Measurements from ENCODE around the gene IMPDH2.

The IMPDH2 gene

GRCh38 chr3:49021213-49021812 lies 7.9 kb downstream of the IMPDH2 start:
- Histone ChIP-seq H3K36me3 (ENCODE audit: control insufficient read depth, insufficient read depth, low read length) (peaks cover 39% of the 10 kb centered on the region), H3K4me3 (ENCODE audit: low read depth, low read length) (peak overlapping the region; percentile 97), H3K9ac (ENCODE audit: low read length) (peak overlapping the region; percentile 93), H3K27ac (ENCODE audit: low read depth, low read length) (peak overlapping the region; percentile 96), H3K4me1 (ENCODE audit: control insufficient read depth, insufficient read depth, low read length) (peaks cover 17% of the 10 kb centered on the region), H3K9me3 (ENCODE audit: control insufficient read depth, insufficient read depth, low read depth, low read length) (no peaks in the 10 kb centered on the region), H3K27me3 (ENCODE audit: control insufficient read depth, insufficient read depth, low read length) (no peaks in the 10 kb centered on the region)

GRCh38 chr3:49020330-49021212 lies 8.6 kb downstream of the IMPDH2 start:
- H3K9ac ChIP-seq (ENCODE audit: low read length): peak overlapping the region; percentile 92
- peak overlapping the region; percentile 82; the same call in 1 of the 2 replicates for H3K27ac ChIP-seq (ENCODE audit: low read depth, low read length)
- H3K9me3 ChIP-seq (ENCODE audit: control insufficient read depth, insufficient read depth, low read depth, low read length): no peaks in the 10 kb centered on the region
- H3K27me3 ChIP-seq (ENCODE audit: control insufficient read depth, insufficient read depth, low read length): no peaks in the 10 kb centered on the region
- peaks cover 39% of the 10 kb centered on the region for H3K36me3 ChIP-seq (ENCODE audit: control insufficient read depth, insufficient read depth, low read length)
- H3K4me1 ChIP-seq (ENCODE audit: control insufficient read depth, insufficient read depth, low read length): peaks cover 17% of the 10 kb centered on the region
- H3K4me3 ChIP-seq (ENCODE audit: low read depth, low read length): peak overlapping the region; percentile 97

DNA sequence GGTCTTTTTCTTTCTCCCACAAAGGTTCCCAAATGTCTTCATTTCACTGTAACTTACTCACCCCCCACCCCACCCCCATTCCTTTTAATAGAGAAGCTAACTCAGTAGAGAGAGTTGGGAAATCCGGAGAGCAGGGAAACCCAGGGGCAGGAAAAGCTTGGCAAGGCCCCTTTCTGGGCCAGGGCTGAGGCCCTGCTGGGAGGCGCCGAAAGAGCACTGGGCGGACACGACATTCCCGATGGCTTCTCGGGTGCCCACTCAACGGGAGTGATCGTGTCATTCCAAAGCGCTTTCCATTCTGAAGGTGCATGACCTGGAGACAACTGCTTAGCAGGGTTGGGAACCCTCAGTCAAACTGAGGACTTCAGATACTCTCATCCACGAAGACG lies 9.3 kb downstream of the IMPDH2 start:
- H3K27me3 ChIP-seq (ENCODE audit: control insufficient read depth, insufficient read depth, low read length): no peaks in the 10 kb centered on the region
- no peak overlapping the region for H3K27ac ChIP-seq (ENCODE audit: low read depth, low read length)
- H3K9me3 ChIP-seq (ENCODE audit: control insufficient read depth, insufficient read depth, low read depth, low read length): no peaks in the 10 kb centered on the region
- H3K4me1 ChIP-seq (ENCODE audit: control insufficient read depth, insufficient read depth, low read length): peaks cover 17% of the 10 kb centered on the region
- H3K4me3 ChIP-seq (ENCODE audit: low read depth, low read length): peak overlapping the region; percentile 97
- peak overlapping the region; percentile 92 for H3K9ac ChIP-seq (ENCODE audit: low read length)
- H3K36me3 ChIP-seq (ENCODE audit: control insufficient read depth, insufficient read depth, low read length): peaks cover 39% of the 10 kb centered on the region

- H3K27me3 ChIP-seq (ENCODE audit: control insufficient read depth, insufficient read depth, low read length): no peaks in the 10 kb centered on the region
- peaks cover 39% of the 10 kb centered on the region for H3K36me3 ChIP-seq (ENCODE audit: control insufficient read depth, insufficient read depth, low read length)
- H3K9ac ChIP-seq (ENCODE audit: low read length): peak overlapping the region; percentile 71
- peak overlapping the region; percentile 80 for H3K4me3 ChIP-seq (ENCODE audit: low read depth, low read length)
- H3K27ac ChIP-seq (ENCODE audit: low read depth, low read length): no peak overlapping the region
- peaks cover 17% of the 10 kb centered on the region for H3K4me1 ChIP-seq (ENCODE audit: control insufficient read depth, insufficient read depth, low read length)
- H3K9me3 ChIP-seq (ENCODE audit: control insufficient read depth, insufficient read depth, low read depth, low read length): no peaks in the 10 kb centered on the region
Observed at GRCh38 chr3:49018707-49019006, 10.5 kb downstream of the IMPDH2 start.

GRCh38 chr3:49017971-49018706 lies 11.1 kb downstream of the IMPDH2 start, which contains the start of gene DALRD3:
Gene DALRD3, minus strand, starts transcription at chr3:49018580. Its CDS starts 16 bp downstream, at chr3:49018564.
- H3K9me3 ChIP-seq (ENCODE audit: control insufficient read depth, insufficient read depth, low read depth, low read length): no peaks in the 10 kb centered on the region
- H3K4me3 ChIP-seq (ENCODE audit: low read depth, low read length): peak within 1 kb of the TSS; percentile 80
- H3K4me1 ChIP-seq (ENCODE audit: control insufficient read depth, insufficient read depth, low read length): peaks cover 17% of the 10 kb centered on the region
- H3K27me3 ChIP-seq (ENCODE audit: control insufficient read depth, insufficient read depth, low read length): no peaks in the 10 kb centered on the region
- peaks cover 39% of the 10 kb centered on the region for H3K36me3 ChIP-seq (ENCODE audit: control insufficient read depth, insufficient read depth, low read length)
- peak within 1 kb of the TSS; percentile 36; the same call in 1 of the 2 replicates for H3K27ac ChIP-seq (ENCODE audit: low read depth, low read length)
- peak within 1 kb of the TSS; percentile 71 for H3K9ac ChIP-seq (ENCODE audit: low read length)

DNA sequence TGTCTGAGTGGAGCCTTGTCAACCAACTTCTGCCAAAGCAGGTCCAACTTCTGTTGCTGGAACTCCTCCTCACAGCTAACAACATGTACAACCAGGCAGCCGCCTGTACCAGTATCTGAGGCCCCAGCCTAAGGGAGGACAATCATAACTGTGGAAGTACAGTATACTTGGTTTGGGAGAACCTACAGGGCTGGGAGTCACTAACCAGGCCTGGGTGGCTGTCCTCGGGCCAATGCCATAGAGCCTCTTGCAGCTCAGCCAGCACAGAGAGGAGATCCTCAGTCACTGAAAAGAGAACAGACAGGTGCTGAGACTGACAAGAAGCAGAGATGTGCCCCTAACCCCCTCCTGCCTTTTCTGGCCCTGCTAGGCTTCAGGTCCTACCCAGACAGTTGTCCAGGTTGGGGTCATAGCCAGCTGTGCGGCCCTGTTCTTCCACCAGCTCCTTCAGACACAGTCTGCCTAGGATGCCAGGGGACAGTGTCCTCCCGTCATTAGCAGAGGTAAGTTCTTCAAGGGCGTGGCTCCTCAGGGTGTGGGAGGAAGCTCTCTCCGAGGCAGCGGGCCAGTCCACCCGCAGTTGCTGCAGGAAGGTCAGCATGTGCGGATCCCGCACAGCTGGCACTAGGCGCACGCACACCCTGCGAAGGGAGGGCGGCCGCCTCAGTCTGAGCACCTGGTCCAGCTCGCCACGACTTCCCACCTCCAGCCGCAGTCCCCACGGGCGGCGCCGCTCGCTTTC lies 11.8 kb downstream of the IMPDH2 start:
- peaks cover 41% of the 10 kb centered on the region for H3K36me3 ChIP-seq (ENCODE audit: control insufficient read depth, insufficient read depth, low read length)
- H3K4me1 ChIP-seq (ENCODE audit: control insufficient read depth, insufficient read depth, low read length): peaks cover 12% of the 10 kb centered on the region; the same call in 1 of the 2 replicates

GRCh38 chr3:49016414-49017228 lies 12.6 kb downstream of the IMPDH2 start:
- Histone ChIP-seq H3K4me1 (ENCODE audit: control insufficient read depth, insufficient read depth, low read length) (peaks cover 12% of the 10 kb centered on the region; the same call in 1 of the 2 replicates), H3K9me3 (ENCODE audit: control insufficient read depth, insufficient read depth, low read depth, low read length) (no peaks in the 10 kb centered on the region), H3K27me3 (ENCODE audit: control insufficient read depth, insufficient read depth, low read length) (no peaks in the 10 kb centered on the region), H3K4me3 (ENCODE audit: low read depth, low read length) (peak overlapping the region; percentile 80; the same call in 1 of the 2 replicates), H3K27ac (ENCODE audit: low read depth, low read length) (no peak overlapping the region), H3K36me3 (ENCODE audit: control insufficient read depth, insufficient read depth, low read length) (peaks cover 49% of the 10 kb centered on the region), H3K9ac (ENCODE audit: low read length) (no peak overlapping the region)

More for the DNA sequence above, 11.8 kb downstream of the IMPDH2 start:
- H3K27me3 ChIP-seq (ENCODE audit: control insufficient read depth, insufficient read depth, low read length): no peaks in the 10 kb centered on the region
- peak overlapping the region; percentile 36; the same call in 1 of the 2 replicates for H3K27ac ChIP-seq (ENCODE audit: low read depth, low read length)
- peak overlapping the region; percentile 71 for H3K9ac ChIP-seq (ENCODE audit: low read length)
- no peaks in the 10 kb centered on the region for H3K9me3 ChIP-seq (ENCODE audit: control insufficient read depth, insufficient read depth, low read depth, low read length)
- peak overlapping the region; percentile 80 for H3K4me3 ChIP-seq (ENCODE audit: low read depth, low read length)

GRCh38 chr3:49015765-49016164 lies 13.4 kb downstream of the IMPDH2 start:
- no peaks in the 10 kb centered on the region for H3K27me3 ChIP-seq (ENCODE audit: control insufficient read depth, insufficient read depth, low read length)
- H3K9me3 ChIP-seq (ENCODE audit: control insufficient read depth, insufficient read depth, low read depth, low read length): no peaks in the 10 kb centered on the region
- no peak overlapping the region for H3K4me3 ChIP-seq (ENCODE audit: low read depth, low read length)
- no peak overlapping the region for H3K9ac ChIP-seq (ENCODE audit: low read length)
- peaks cover 12% of the 10 kb centered on the region; the same call in 1 of the 2 replicates for H3K4me1 ChIP-seq (ENCODE audit: control insufficient read depth, insufficient read depth, low read length)
- H3K27ac ChIP-seq (ENCODE audit: low read depth, low read length): no peak overlapping the region
- peaks cover 53% of the 10 kb centered on the region for H3K36me3 ChIP-seq (ENCODE audit: control insufficient read depth, insufficient read depth, low read length)

- H3K27me3 ChIP-seq (ENCODE audit: control insufficient read depth, insufficient read depth, low read length): no peaks in the 10 kb centered on the region
- H3K27ac ChIP-seq (ENCODE audit: low read depth, low read length): no peak overlapping the region
- H3K9me3 ChIP-seq (ENCODE audit: control insufficient read depth, insufficient read depth, low read depth, low read length): no peaks in the 10 kb centered on the region
- peaks cover 8% of the 10 kb centered on the region; the same call in 1 of the 2 replicates for H3K4me1 ChIP-seq (ENCODE audit: control insufficient read depth, insufficient read depth, low read length)
- no peak overlapping the region for H3K4me3 ChIP-seq (ENCODE audit: low read depth, low read length)
- peaks cover 53% of the 10 kb centered on the region for H3K36me3 ChIP-seq (ENCODE audit: control insufficient read depth, insufficient read depth, low read length)
- H3K9ac ChIP-seq (ENCODE audit: low read length): no peak overlapping the region
Observed at GRCh38 chr3:49015072-49015471, 14.1 kb downstream of the IMPDH2 start.

All from HUES6 (cell line).